HG03342 (cell line): ENCODE measurements around the gene HSP90AB1.

Experiments
- ATAC-seq: cut with Tn5 transposase; IDR thresholded peaks from one replicate; pipeline ENCODE4 v1.9.1; 2021; ENCODE audit warnings: mild to moderate bottlenecking, moderate library complexity; ENCODE audit not compliant: unreplicated experiment

HSP90AB1 gene

GRCh38 chr6:44246663-44247337 is at the start of gene HSP90AB1:
HSP90AB1 (plus strand) TSS chr6:44247101; CDS start chr6:44248630, 1,529 bp downstream.
- ATAC-seq: peak; percentile 73

- no peak for ATAC-seq
These were observed 48.2 kb upstream of the HSP90AB1 start for GRCh38 chr6:44198684-44199083.

- ATAC-seq: no peak
These were observed 47.0 kb upstream of the HSP90AB1 start for GRCh38 chr6:44199883-44200282.

GRCh38 chr6:44201200-44201599 is 45.7 kb upstream of the HSP90AB1 start:
- no peak for ATAC-seq

- ATAC-seq: no peak
These were observed 45.1 kb upstream of the HSP90AB1 start for GRCh38 chr6:44201638-44202303.

- ATAC-seq: no peak
These were observed 44.4 kb upstream of the HSP90AB1 start for GRCh38 chr6:44202332-44202971.

- ATAC-seq: no peak
These were observed 43.7 kb upstream of the HSP90AB1 start for GRCh38 chr6:44202972-44203750.

GRCh38 chr6:44203955-44204354 is 42.9 kb upstream of the HSP90AB1 start:
- ATAC-seq: no peak

- no peak for ATAC-seq
These were observed 38.9 kb upstream of the HSP90AB1 start for GRCh38 chr6:44207966-44208365.

- no peak for ATAC-seq
These were observed 35.6 kb upstream of the HSP90AB1 start for GRCh38 chr6:44211284-44211683.

- no peak for ATAC-seq
These were observed 32.6 kb upstream of the HSP90AB1 start for GRCh38 chr6:44214307-44214706.

- no peak for ATAC-seq
These were observed 30.1 kb upstream of the HSP90AB1 start, which contains the start of gene MYMX for GRCh38 chr6:44216677-44217331. MYMX (plus strand) TSS chr6:44216926; CDS start chr6:44217472, 546 bp downstream.

- no peak for ATAC-seq
These were observed 29.4 kb upstream of the HSP90AB1 start for GRCh38 chr6:44217332-44218143.

GRCh38 chr6:44219053-44219814 is 27.7 kb upstream of the HSP90AB1 start:
- peak; percentile 49 for ATAC-seq

- ATAC-seq: no peak
These were observed 26.8 kb upstream of the HSP90AB1 start for GRCh38 chr6:44219815-44220784.

- ATAC-seq: no peak
These were observed 26.0 kb upstream of the HSP90AB1 start for GRCh38 chr6:44220913-44221290.

GRCh38 chr6:44221291-44221960 is 25.5 kb upstream of the HSP90AB1 start:
- ATAC-seq: peak; percentile 51
